Activated CD4-positive, CD25-positive, alpha-beta regulatory T cell treated with anti-CD3 and anti-CD28 coated beads, Interleukin-2, amount 50 U/mL, for 72 hours (primary cell): ENCODE measurements around the gene PLIN1.

Experiments used
- DNase-seq: peaks from one replicate; pipeline ENCODE4 v3.0.0; 2021

PLIN1 gene

GRCh38 chr15:89625716-89626115, 53.5 kb downstream of the PLIN1 start:
- DNase-seq, result no peak

GRCh38 chr15:89623165-89623564, 56.0 kb downstream of the PLIN1 start:
- DNase-seq, result no peak

- DNase-seq, result no peak
These were observed 57.6 kb downstream of the PLIN1 start for GRCh38 chr15:89621547-89621946.

- DNase-seq, result no peak
These were observed 62.9 kb downstream of the PLIN1 start for GRCh38 chr15:89616228-89616627.

- no peak for DNase-seq
These were observed 64.0 kb downstream of the PLIN1 start for GRCh38 chr15:89615135-89615534.
